AG04450 (cell line): Measurements from ENCODE around the gene ACACB. TPM values are rescaled to one million over a fixed set of nuclear protein-coding genes. Genes with fewer than 3 reads are reported as not detected.

Experiments
- CTCF ChIA-PET: fragments of 300-600, 350-600 bp; formaldehyde crosslinking; extraction: SDS; loops from one replicate; lab custom pipeline; 2022; ENCODE audit warnings: antibody characterized with exemption, inconsistent platforms; lab: Charles Lee
- POLR2A ChIA-PET: fragments of 350-600 bp; formaldehyde crosslinking; extraction: SDS; loops from one replicate; lab custom pipeline; 2021; ENCODE audit warnings: antibody characterized with exemption, inconsistent platforms; lab: Yijun Ruan, JAX
- DNase-seq: peaks from one replicate; pipeline ENCODE4 v3.0.0-alpha.2; 2011; ENCODE audit warnings: low read depth, low spot score
- H3K27ac ChIP-seq: one replicate; pipeline ENCODE4 v1.5.1; 2012; ENCODE audit warnings: low read depth, low read length, control low read depth
- H3K27me3 ChIP-seq: one replicate; pipeline ENCODE4 v1.6.0; 2012; ENCODE audit warnings: low read length; ENCODE audit not compliant: control insufficient read depth, insufficient read depth
- H3K4me3 ChIP-seq: 2 replicates; pipeline ENCODE4 v1.5.1; 2011; ENCODE audit warnings: mild to moderate bottlenecking, low read depth, low read length, control low read depth
- H3K9me3 ChIP-seq: 2 replicates; pipeline ENCODE4 v1.5.1; 2012; ENCODE audit warnings: low read length; ENCODE audit not compliant: control insufficient read depth, insufficient read depth
- CTCF ChIP-seq: IDR thresholded peaks from 2 replicates; pipeline ENCODE4 v1.5.1; 2011; ENCODE audit warnings: low read depth, low read length, control low read depth, inconsistent platforms
- polyA plus RNA-seq: library from polyadenylated mRNA; depleted of rRNA; stranded (reverse); fragments of >200 nt; gene quantifications from 2 replicates; pipeline ENCODE4 v1.2.3, GENCODE V29; 2011

Gene ACACB
- polyA plus RNA-seq, 1 experiment = 3.2 TPM

GRCh38 chr12:109279525-109279924, 163.1 kb downstream of the ACACB start:
- no peak overlapping the region for H3K4me3 ChIP-seq
- CTCF ChIA-PET = interaction anchor here (0.6 to 1.5 kb wide), 2 partner anchors 16 to 114 kb away, joined by 3 to 8 read pairs; no protein-coding TSS in a partner anchor
- DNase-seq = no peak
- POLR2A ChIA-PET = no interaction called here
- H3K27me3 ChIP-seq = peaks cover 19% of the 10 kb centered on the region
- no peaks in the 10 kb centered on the region; the same call in 1 of the 2 replicates for H3K9me3 ChIP-seq
- H3K27ac ChIP-seq = no peak overlapping the region
- no peak for TF ChIP-seq CTCF

GRCh38 chr12:109281452-109281851, 165.1 kb downstream of the ACACB start:
- ChIA-PET CTCF (no interaction called here), POLR2A (no interaction called here)
- no peak overlapping the region for H3K27ac ChIP-seq
- H3K27me3 ChIP-seq = peaks cover 13% of the 10 kb centered on the region
- no peaks in the 10 kb centered on the region; the same call in 1 of the 2 replicates for H3K9me3 ChIP-seq
- TF ChIP-seq CTCF = no peak
- H3K4me3 ChIP-seq = no peak overlapping the region
- no peak for DNase-seq

- no peak overlapping the region for H3K4me3 ChIP-seq
- peaks cover 3% of the 10 kb centered on the region for H3K27me3 ChIP-seq
- H3K9me3 ChIP-seq = no peaks in the 10 kb centered on the region; the same call in 1 of the 2 replicates
- ChIA-PET CTCF (no interaction called here), POLR2A (no interaction called here)
- TF ChIP-seq CTCF = no peak
- no peak for DNase-seq
- H3K27ac ChIP-seq = no peak overlapping the region
Measured at GRCh38 chr12:109284392-109284791, 168.0 kb downstream of the ACACB start.

GRCh38 chr12:109286252-109286651, 169.9 kb downstream of the ACACB start:
- H3K27ac ChIP-seq = no peak overlapping the region
- POLR2A ChIA-PET = no interaction called here
- TF ChIP-seq CTCF = no peak
- no peak overlapping the region for H3K4me3 ChIP-seq
- DNase-seq = no peak
- no peaks in the 10 kb centered on the region; the same call in 1 of the 2 replicates for H3K9me3 ChIP-seq
- CTCF ChIA-PET = no interaction called here
- H3K27me3 ChIP-seq = peaks cover 6% of the 10 kb centered on the region

GRCh38 chr12:109286652-109287051, 170.3 kb downstream of the ACACB start:
- no peak for TF ChIP-seq CTCF
- ChIA-PET POLR2A (no interaction called here), CTCF (no interaction called here)
- Histone ChIP-seq H3K9me3 (no peaks in the 10 kb centered on the region; the same call in 1 of the 2 replicates), H3K27ac (no peak overlapping the region), H3K4me3 (no peak overlapping the region), H3K27me3 (peaks cover 8% of the 10 kb centered on the region)
- DNase-seq = no peak
